Transverse colon (tissue), 4 donors: ENCODE results near the gene CACNA2D4.

ENCODE experiments used
- CTCF ChIP-seq, 5 experiments: fragments of 200-600 bp in 3 of 5; fragments of 450-650 bp in 2 of 5; sonication (generic) in 3 of 5; IDR thresholded peaks; 1 replicate in 2 of 5; 2 replicates in 3 of 5; pipeline ENCODE4 v1.5.1; 2016 to 2017; ENCODE audit warnings: antibody characterized with exemption in 5 of 5, inconsistent platforms in 3 of 5, mild to moderate bottlenecking in 2 of 5, moderate library complexity in 1 of 5
- POLR2AphosphoS5 ChIP-seq, 3 donors: sonication (generic); formaldehyde crosslinking; IDR thresholded peaks; one replicate each; pipeline ENCODE4 v1.6.1; 2016; ENCODE audit warnings: antibody characterized with exemption in 3 of 3

GRCh38 chr12:1781772-1782171 lies 136.7 kb downstream of the CACNA2D4 start:
- TF ChIP-seq CTCF (IDR thresholded peaks at IDR 0.05) (no peak), POLR2AphosphoS5 (IDR thresholded peaks at IDR 0.05) (no peak)
